Prostate gland (tissue), 2 donors: Measurements from ENCODE around the gene COQ4.

Experiments
- POLR2AphosphoS5 ChIP-seq: sonication (generic); formaldehyde crosslinking; IDR thresholded peaks from one replicate; pipeline ENCODE4 v1.6.1; 2017; ENCODE audit warnings: antibody characterized with exemption
- TF ChIP-seq, protein P1 (sequence below), 4 experiments: fragments of 200-600 bp in 2 of 4; fragments of 450-650 bp in 2 of 4; sonication (generic) in 2 of 4; IDR thresholded peaks; 1 replicate in 3 of 4; 2 replicates in 1 of 4; pipeline ENCODE4 v1.5.1; 2016 to 2019; ENCODE audit warnings: antibody characterized with exemption in 4 of 4, mild to moderate bottlenecking in 2 of 4, moderate library complexity in 2 of 4

DNA sequence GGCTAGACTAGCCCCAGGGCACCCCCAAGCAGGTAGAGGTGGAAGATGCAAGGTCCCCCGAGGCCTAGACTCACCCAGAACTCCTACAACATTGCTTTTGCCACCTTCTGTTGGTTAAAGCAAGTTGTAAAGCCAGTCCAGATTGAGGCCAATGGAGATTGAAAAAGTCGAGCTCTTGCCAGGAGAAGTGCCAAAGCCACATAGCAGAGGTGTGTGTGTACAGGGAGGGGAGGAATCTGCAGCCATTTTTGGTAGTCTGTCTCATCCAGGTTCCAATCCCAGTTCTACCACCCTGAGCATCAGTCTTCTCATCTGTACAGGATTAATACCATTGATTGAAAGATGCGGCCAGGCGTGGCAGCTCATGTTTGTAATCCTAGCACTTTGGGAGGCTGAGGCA, 36.2 kb downstream of the COQ4 start:
- TF ChIP-seq, protein P1, sequence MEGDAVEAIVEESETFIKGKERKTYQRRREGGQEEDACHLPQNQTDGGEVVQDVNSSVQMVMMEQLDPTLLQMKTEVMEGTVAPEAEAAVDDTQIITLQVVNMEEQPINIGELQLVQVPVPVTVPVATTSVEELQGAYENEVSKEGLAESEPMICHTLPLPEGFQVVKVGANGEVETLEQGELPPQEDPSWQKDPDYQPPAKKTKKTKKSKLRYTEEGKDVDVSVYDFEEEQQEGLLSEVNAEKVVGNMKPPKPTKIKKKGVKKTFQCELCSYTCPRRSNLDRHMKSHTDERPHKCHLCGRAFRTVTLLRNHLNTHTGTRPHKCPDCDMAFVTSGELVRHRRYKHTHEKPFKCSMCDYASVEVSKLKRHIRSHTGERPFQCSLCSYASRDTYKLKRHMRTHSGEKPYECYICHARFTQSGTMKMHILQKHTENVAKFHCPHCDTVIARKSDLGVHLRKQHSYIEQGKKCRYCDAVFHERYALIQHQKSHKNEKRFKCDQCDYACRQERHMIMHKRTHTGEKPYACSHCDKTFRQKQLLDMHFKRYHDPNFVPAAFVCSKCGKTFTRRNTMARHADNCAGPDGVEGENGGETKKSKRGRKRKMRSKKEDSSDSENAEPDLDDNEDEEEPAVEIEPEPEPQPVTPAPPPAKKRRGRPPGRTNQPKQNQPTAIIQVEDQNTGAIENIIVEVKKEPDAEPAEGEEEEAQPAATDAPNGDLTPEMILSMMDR (IDR thresholded peaks at IDR 0.05): no peak
- no peak for TF ChIP-seq POLR2AphosphoS5
